ENCODE results near the gene PIBF1. TPM values are rescaled to one million over a fixed set of nuclear protein-coding genes. Genes with fewer than 3 reads are reported as not detected.
"Not testable (repeated sequence)": the region's sequence is repeated elsewhere in the genome, so short reads cannot be mapped to it uniquely, and the experiment has no call there.

PIBF1 gene
- total and polyA plus RNA-seq, 2 donors: 26.0 to 31.1 TPM

GRCh38 chr13:72842991-72843390, 61.1 kb downstream of the PIBF1 start:
- no peak for DNase-seq (ENCODE audit: low read depth in 6 of 9, low spot score in 9 of 9)
- WGBS: 97% methylated on average over 6 of the region's 6 CpGs
- Histone ChIP-seq H3K9me3 (ENCODE audit: control insufficient read depth in 2 of 2, insufficient read depth in 1 of 2, low read length in 1 of 2) (no peaks in the 10 kb centered on the region), H3K27me3 (ENCODE audit: control insufficient read depth in 2 of 2, insufficient read depth in 1 of 2, low read length in 1 of 2) (no peaks in the 10 kb centered on the region), H3K4me1 (ENCODE audit: control insufficient read depth in 2 of 2, insufficient read depth in 2 of 2, low read length in 2 of 2) (no peaks in the 10 kb centered on the region), H3K27ac (ENCODE audit: low read depth in 1 of 2, low read length in 1 of 2) (no peak overlapping the region), H3K4me3 (ENCODE audit: low read length in 2 of 2) (no peak overlapping the region), H3K36me3 (ENCODE audit: control insufficient read depth in 2 of 2, insufficient read depth in 2 of 2, low read length in 1 of 2) (peaks cover 3 to 8% of the 10 kb centered on the region in 2 donors)

GRCh38 chr13:72845148-72845547, 63.2 kb downstream of the PIBF1 start:
- not testable (repeated sequence) for H3K4me3 ChIP-seq (ENCODE audit: low read length in 2 of 2); H3K27me3 ChIP-seq (ENCODE audit: control insufficient read depth in 2 of 2, insufficient read depth in 1 of 2, low read length in 1 of 2); H3K36me3 ChIP-seq (ENCODE audit: control insufficient read depth in 2 of 2, insufficient read depth in 2 of 2, low read length in 1 of 2); H3K27ac ChIP-seq (ENCODE audit: low read depth in 1 of 2, low read length in 1 of 2); H3K9me3 ChIP-seq (ENCODE audit: control insufficient read depth in 2 of 2, insufficient read depth in 1 of 2, low read length in 1 of 2); H3K4me1 ChIP-seq (ENCODE audit: control insufficient read depth in 2 of 2, insufficient read depth in 2 of 2, low read length in 2 of 2); DNase-seq (ENCODE audit: low read depth in 6 of 9, low spot score in 9 of 9)
- WGBS: 96% methylated on average over 2 of the region's 2 CpGs

- H3K27me3 ChIP-seq (ENCODE audit: control insufficient read depth in 2 of 2, insufficient read depth in 1 of 2, low read length in 1 of 2): no peaks in the 10 kb centered on the region
- no peak for DNase-seq (ENCODE audit: low read depth in 6 of 9, low spot score in 9 of 9)
- no peaks in the 10 kb centered on the region for H3K4me1 ChIP-seq (ENCODE audit: control insufficient read depth in 2 of 2, insufficient read depth in 2 of 2, low read length in 2 of 2)
- 99% methylated on average over 1 of the region's 1 CpG for WGBS
- H3K27ac ChIP-seq (ENCODE audit: low read depth in 1 of 2, low read length in 1 of 2): no peak overlapping the region
- H3K4me3 ChIP-seq (ENCODE audit: low read length in 2 of 2): no peak overlapping the region
- H3K9me3 ChIP-seq (ENCODE audit: control insufficient read depth in 2 of 2, insufficient read depth in 1 of 2, low read length in 1 of 2): peaks cover 0 to 4% of the 10 kb centered on the region in 2 donors
- peaks cover 14 to 23% of the 10 kb centered on the region in 2 donors for H3K36me3 ChIP-seq (ENCODE audit: control insufficient read depth in 2 of 2, insufficient read depth in 2 of 2, low read length in 1 of 2)
Observed at GRCh38 chr13:72849571-72849970, 67.6 kb downstream of the PIBF1 start.

GRCh38 chr13:72850959-72851677, 69.2 kb downstream of the PIBF1 start:
- Histone ChIP-seq H3K9me3 (ENCODE audit: control insufficient read depth in 2 of 2, insufficient read depth in 1 of 2, low read length in 1 of 2) (peaks cover 0 to 4% of the 10 kb centered on the region in 2 donors), H3K36me3 (ENCODE audit: control insufficient read depth in 2 of 2, insufficient read depth in 2 of 2, low read length in 1 of 2) (peaks cover 14 to 19% of the 10 kb centered on the region in 2 donors)

GRCh38 chr13:72851678-72852014, 69.7 kb downstream of the PIBF1 start:
- Histone ChIP-seq H3K4me3 (ENCODE audit: low read length in 2 of 2) (no peak overlapping the region), H3K4me1 (ENCODE audit: control insufficient read depth in 2 of 2, insufficient read depth in 2 of 2, low read length in 2 of 2) (no peaks in the 10 kb centered on the region), H3K9me3 (ENCODE audit: control insufficient read depth in 2 of 2, insufficient read depth in 1 of 2, low read length in 1 of 2) (peaks cover 0 to 4% of the 10 kb centered on the region in 2 donors), H3K36me3 (ENCODE audit: control insufficient read depth in 2 of 2, insufficient read depth in 2 of 2, low read length in 1 of 2) (peaks cover 14 to 19% of the 10 kb centered on the region in 2 donors), H3K27me3 (ENCODE audit: control insufficient read depth in 2 of 2, insufficient read depth in 1 of 2, low read length in 1 of 2) (no peaks in the 10 kb centered on the region), H3K27ac (ENCODE audit: low read depth in 1 of 2, low read length in 1 of 2) (no peak overlapping the region)
- WGBS: 89% methylated on average over 3 of the region's 3 CpGs
- DNase-seq (ENCODE audit: low read depth in 6 of 9, low spot score in 9 of 9): peak in 2 of 9 donors; percentile 5 to 14

More at GRCh38 chr13:72850959-72851677, 69.2 kb downstream of the PIBF1 start:
- Histone ChIP-seq H3K4me3 (ENCODE audit: low read length in 2 of 2) (no peak overlapping the region), H3K27me3 (ENCODE audit: control insufficient read depth in 2 of 2, insufficient read depth in 1 of 2, low read length in 1 of 2) (no peaks in the 10 kb centered on the region), H3K4me1 (ENCODE audit: control insufficient read depth in 2 of 2, insufficient read depth in 2 of 2, low read length in 2 of 2) (no peaks in the 10 kb centered on the region), H3K27ac (ENCODE audit: low read depth in 1 of 2, low read length in 1 of 2) (no peak overlapping the region)
- WGBS: 95% methylated on average over 18 of the region's 18 CpGs
- DNase-seq (ENCODE audit: low read depth in 6 of 9, low spot score in 9 of 9): no peak

- Histone ChIP-seq H3K27ac (ENCODE audit: low read depth in 1 of 2, low read length in 1 of 2) (no peak overlapping the region), H3K4me3 (ENCODE audit: low read length in 2 of 2) (no peak overlapping the region), H3K27me3 (ENCODE audit: control insufficient read depth in 2 of 2, insufficient read depth in 1 of 2, low read length in 1 of 2) (no peaks in the 10 kb centered on the region), H3K36me3 (ENCODE audit: control insufficient read depth in 2 of 2, insufficient read depth in 2 of 2, low read length in 1 of 2) (peaks cover 14 to 19% of the 10 kb centered on the region in 2 donors), H3K9me3 (ENCODE audit: control insufficient read depth in 2 of 2, insufficient read depth in 1 of 2, low read length in 1 of 2) (peaks cover 0 to 4% of the 10 kb centered on the region in 2 donors), H3K4me1 (ENCODE audit: control insufficient read depth in 2 of 2, insufficient read depth in 2 of 2, low read length in 2 of 2) (no peaks in the 10 kb centered on the region)
- DNase-seq (ENCODE audit: low read depth in 6 of 9, low spot score in 9 of 9): no peak
- 98% methylated on average over 12 of the region's 12 CpGs for WGBS
Observed at GRCh38 chr13:72852207-72852606, 70.3 kb downstream of the PIBF1 start.

GRCh38 chr13:72853000-72853399, 71.1 kb downstream of the PIBF1 start:
- Histone ChIP-seq H3K4me3 (ENCODE audit: low read length in 2 of 2) (no peak overlapping the region), H3K4me1 (ENCODE audit: control insufficient read depth in 2 of 2, insufficient read depth in 2 of 2, low read length in 2 of 2) (no peaks in the 10 kb centered on the region), H3K27ac (ENCODE audit: low read depth in 1 of 2, low read length in 1 of 2) (no peak overlapping the region), H3K36me3 (ENCODE audit: control insufficient read depth in 2 of 2, insufficient read depth in 2 of 2, low read length in 1 of 2) (peaks cover 14 to 17% of the 10 kb centered on the region in 2 donors), H3K27me3 (ENCODE audit: control insufficient read depth in 2 of 2, insufficient read depth in 1 of 2, low read length in 1 of 2) (no peaks in the 10 kb centered on the region), H3K9me3 (ENCODE audit: control insufficient read depth in 2 of 2, insufficient read depth in 1 of 2, low read length in 1 of 2) (peaks cover 0 to 4% of the 10 kb centered on the region in 2 donors)
- no peak for DNase-seq (ENCODE audit: low read depth in 6 of 9, low spot score in 9 of 9)
- 97% methylated on average over 1 of the region's 1 CpG for WGBS

- H3K27ac ChIP-seq (ENCODE audit: low read depth in 1 of 2, low read length in 1 of 2): no peak overlapping the region
- no peaks in the 10 kb centered on the region for H3K4me1 ChIP-seq (ENCODE audit: control insufficient read depth in 2 of 2, insufficient read depth in 2 of 2, low read length in 2 of 2)
- WGBS: 97% methylated on average over 9 of the region's 9 CpGs
- H3K9me3 ChIP-seq (ENCODE audit: control insufficient read depth in 2 of 2, insufficient read depth in 1 of 2, low read length in 1 of 2): no peaks in the 10 kb centered on the region
- no peak overlapping the region for H3K4me3 ChIP-seq (ENCODE audit: low read length in 2 of 2)
- no peak for DNase-seq (ENCODE audit: low read depth in 6 of 9, low spot score in 9 of 9)
- H3K36me3 ChIP-seq (ENCODE audit: control insufficient read depth in 2 of 2, insufficient read depth in 2 of 2, low read length in 1 of 2): peaks cover 0 to 2% of the 10 kb centered on the region in 2 donors
- H3K27me3 ChIP-seq (ENCODE audit: control insufficient read depth in 2 of 2, insufficient read depth in 1 of 2, low read length in 1 of 2): no peaks in the 10 kb centered on the region
Observed at GRCh38 chr13:72864142-72865011, 82.4 kb downstream of the PIBF1 start.

- Histone ChIP-seq H3K36me3 (ENCODE audit: control insufficient read depth in 2 of 2, insufficient read depth in 2 of 2, low read length in 1 of 2) (peaks cover 0 to 6% of the 10 kb centered on the region in 2 donors), H3K4me1 (ENCODE audit: control insufficient read depth in 2 of 2, insufficient read depth in 2 of 2, low read length in 2 of 2) (no peaks in the 10 kb centered on the region), H3K27ac (ENCODE audit: low read depth in 1 of 2, low read length in 1 of 2) (no peak overlapping the region), H3K4me3 (ENCODE audit: low read length in 2 of 2) (no peak overlapping the region), H3K27me3 (ENCODE audit: control insufficient read depth in 2 of 2, insufficient read depth in 1 of 2, low read length in 1 of 2) (no peaks in the 10 kb centered on the region), H3K9me3 (ENCODE audit: control insufficient read depth in 2 of 2, insufficient read depth in 1 of 2, low read length in 1 of 2) (no peaks in the 10 kb centered on the region)
- WGBS: 98% methylated on average over 1 of the region's 1 CpG
- DNase-seq (ENCODE audit: low read depth in 6 of 9, low spot score in 9 of 9): no peak
Observed at GRCh38 chr13:72868229-72868628, 86.3 kb downstream of the PIBF1 start.

Data from thymus (tissue), 11 donors.